Measurements from ENCODE around the gene LCN9.
"Not testable (repeated sequence)": the region's sequence is repeated elsewhere in the genome, so short reads cannot be mapped to it uniquely, and the experiment has no call there.

LCN9 gene, protein sequence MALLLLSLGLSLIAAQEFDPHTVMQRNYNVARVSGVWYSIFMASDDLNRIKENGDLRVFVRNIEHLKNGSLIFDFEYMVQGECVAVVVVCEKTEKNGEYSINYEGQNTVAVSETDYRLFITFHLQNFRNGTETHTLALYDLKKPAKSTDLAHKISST

DNA sequence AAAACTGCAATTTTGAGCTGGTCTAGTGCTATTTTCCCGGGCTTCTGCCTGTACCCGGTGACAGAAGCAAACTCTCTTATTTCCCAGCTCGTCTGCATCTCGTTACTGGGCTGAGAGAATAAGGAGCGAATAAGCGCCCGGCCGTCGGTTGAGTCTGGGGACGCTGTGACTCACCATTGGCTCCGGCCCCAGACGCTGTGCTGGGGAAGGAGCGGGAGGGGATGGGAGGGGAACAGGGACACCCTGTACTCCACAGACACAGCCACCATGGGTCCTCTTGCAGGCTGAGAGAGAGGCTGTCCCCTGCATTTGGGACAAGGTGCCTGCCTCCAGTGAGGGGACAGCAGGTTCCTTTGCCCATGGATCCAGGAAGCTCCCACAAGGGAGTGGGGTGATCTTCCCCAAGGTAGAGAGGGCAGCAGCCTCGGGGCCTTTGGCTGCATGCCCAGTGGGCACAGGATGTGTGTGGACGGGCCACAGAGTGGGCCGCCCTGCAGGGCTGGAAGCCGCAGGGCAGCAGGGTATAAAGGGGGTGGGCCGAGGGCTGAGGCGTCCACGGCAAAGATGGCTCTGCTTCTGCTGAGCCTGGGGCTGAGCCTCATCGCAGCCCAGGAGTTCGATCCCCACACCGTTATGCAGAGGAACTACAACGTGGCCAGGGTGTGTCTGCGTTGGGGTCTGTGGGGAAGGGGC, at the start of gene LCN9:
Gene LCN9, plus strand, starts transcription at position 552 of the 693 bp plus-strand sequence. Its CDS starts 13 bp downstream, at position 565.
- no peak for DNase-seq (ENCODE audit: low read depth)

DNA sequence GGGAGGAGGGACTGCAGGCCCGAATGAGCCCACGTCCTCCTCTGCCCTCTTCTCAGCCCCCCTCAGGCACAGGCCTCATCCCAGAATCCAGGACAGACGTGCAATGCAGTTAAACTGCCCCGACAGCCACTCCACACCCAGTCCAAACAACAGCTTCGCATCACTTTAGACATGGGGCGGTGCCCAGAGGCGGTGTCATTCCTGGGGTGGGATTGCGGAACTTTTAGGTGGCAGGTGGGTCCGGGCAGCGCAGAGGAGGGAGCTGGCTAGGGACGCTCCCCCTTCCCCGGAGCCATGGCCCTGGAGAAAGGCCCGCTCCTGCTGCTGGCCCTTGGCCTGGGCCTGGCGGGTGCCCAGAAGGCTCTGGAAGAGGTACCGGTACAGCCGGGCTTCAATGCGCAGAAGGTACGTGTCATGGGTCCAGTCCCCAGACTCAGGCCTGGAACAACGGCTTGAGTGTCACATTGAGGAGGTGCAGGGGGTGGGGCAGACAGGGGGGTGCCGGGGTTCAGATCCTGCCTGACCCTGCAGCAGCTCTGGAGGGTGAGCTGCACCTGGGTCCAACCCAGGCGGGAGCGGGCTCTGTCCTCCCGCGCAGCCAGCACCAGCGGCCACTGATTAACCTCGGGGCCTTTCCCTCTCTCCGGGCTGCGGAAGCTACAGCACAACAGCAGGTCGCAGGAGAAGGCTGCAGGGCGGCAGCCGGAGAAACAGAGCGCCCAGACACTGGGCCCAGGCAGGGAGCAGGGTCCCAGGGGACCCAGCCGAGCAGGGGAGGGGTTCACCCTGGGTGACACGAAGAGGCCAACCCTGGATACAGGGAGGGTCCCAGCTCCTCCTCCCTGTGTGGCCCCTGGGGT, 48.9 kb upstream of the LCN9 start:
- DNase-seq (ENCODE audit: low read depth), result no peak

- DNase-seq (ENCODE audit: low read depth), result no peak
Measured at GRCh38 chr9:135614821-135615665, 48.1 kb upstream of the LCN9 start.

GRCh38 chr9:135615666-135616618, 47.2 kb upstream of the LCN9 start:
- no peak for DNase-seq (ENCODE audit: low read depth)

DNA sequence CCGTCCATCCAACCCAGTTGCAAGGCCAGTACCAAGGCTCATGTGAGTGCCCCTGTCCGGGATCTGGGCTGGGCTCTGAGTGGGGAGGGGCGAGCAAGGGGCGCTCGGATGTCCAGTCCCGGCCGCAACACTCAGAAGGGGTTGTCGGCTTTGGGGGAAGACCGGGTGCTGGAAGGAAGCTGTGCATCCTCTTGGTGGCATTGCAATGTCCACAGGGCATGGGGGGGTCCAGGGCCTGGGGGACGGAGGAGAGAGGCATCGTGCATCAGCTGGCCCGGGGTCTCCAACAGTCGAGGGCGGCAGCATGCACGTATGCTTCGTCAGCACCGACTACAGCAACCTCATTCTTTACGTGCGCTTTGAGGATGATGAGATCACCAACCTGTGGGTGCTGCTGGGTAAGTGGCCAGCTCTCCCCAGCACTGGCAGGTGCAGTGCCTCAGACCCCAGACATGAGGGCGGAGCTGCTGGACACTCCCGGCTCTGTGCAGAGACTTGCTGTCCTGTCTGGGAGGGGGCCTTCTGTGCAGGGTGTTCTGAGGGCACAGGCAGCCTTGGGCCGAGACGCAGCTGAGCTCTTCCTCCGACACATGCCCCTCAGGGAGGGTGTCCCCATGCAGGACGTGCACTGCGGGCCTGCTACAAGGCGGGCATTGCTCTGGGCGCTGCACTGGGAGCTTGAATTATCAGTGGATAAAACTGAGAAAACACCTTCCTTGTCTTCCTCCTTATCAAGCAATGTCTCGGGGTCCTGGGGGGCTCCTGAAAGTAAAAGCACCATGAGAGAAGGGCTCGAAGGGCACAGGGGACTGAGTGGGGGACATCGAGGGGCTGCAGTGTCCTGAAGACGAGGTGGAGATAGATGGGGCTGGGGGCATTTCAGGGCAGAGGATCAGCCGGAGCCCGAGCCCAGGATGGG, 46.2 kb upstream of the LCN9 start:
- no peak for DNase-seq (ENCODE audit: low read depth)

- no peak for DNase-seq (ENCODE audit: low read depth)
Measured at GRCh38 chr9:135617538-135617900, 45.6 kb upstream of the LCN9 start.

GRCh38 chr9:135617991-135618411, 45.1 kb upstream of the LCN9 start:
- DNase-seq (ENCODE audit: low read depth), result no peak

DNA sequence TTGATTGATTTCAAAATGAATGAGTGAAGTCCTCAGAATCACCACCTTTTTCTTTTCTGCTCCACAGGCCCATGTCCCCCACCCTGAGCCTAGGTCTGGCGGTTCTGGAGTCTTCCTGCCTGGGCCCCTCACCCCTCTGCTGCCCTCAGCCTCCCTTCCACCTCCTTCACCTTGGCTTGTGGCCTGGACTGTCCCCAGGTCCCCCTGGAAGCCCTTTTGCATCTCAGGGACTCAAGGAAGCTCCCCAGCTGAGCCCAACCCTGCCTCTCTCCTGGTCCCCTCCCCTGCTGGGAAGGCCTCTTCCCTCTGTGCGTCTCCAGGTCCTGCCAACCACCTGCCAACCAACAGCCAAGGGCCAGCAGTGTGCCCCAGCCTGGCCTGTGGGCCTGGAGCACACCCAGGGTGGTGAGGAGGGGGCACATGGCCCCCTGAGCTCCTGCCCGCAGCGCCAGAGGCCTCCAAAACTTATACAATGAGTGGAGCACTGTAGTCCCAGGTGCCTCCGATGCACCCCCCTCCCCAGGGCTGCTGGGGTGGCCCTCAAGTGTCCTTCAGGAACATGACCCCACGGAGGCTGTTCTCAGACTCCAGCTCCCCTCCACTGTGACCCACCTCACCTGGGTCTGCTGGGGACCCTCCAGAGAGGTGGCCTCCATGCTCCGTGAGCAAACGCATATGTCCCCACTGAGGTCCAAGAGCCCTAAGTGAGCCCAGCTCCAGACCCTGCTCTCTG, 44.1 kb upstream of the LCN9 start:
- no peak for DNase-seq (ENCODE audit: low read depth)

DNA sequence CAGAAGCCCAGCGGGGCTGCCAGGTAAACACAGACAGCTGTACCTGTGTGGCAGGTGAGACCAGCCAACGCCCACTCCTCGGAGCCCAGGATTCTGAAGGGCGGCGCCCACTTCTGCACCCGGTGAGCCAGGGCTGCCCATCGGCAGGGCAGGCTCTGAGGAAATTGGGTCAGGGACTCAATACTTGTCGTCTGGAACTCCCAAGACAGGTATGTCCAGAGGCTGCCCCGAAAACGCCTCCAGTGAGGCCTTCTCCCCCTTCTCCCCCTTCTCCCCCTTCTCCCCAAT, 43.6 kb upstream of the LCN9 start:
- no peak for DNase-seq (ENCODE audit: low read depth)

DNA sequence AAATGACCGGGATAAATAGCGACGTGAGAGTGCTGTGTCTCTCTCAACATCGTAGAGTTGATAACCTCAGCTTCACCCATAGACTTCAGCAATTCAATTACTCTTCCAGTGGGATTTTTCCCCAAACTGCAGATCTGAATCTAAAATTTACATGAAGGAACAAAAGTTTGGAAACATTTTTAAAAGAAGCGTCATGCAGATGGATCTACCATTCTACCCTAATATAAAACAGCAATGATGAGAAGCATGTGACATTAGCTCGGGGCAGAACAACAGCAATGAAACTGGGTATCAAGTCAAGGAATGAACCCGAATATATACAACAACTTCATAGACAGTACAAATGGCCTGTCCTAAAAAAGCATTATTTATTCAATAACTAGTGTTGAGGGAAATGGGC, 42.6 kb upstream of the LCN9 start:
- no peak for DNase-seq (ENCODE audit: low read depth)

- DNase-seq (ENCODE audit: low read depth), result no peak
Measured at GRCh38 chr9:135622415-135623020, 40.6 kb upstream of the LCN9 start.

- no peak for DNase-seq (ENCODE audit: low read depth)
Measured at GRCh38 chr9:135624282-135624681, 38.8 kb upstream of the LCN9 start.

GRCh38 chr9:135632841-135633240, 30.3 kb upstream of the LCN9 start:
- DNase-seq (ENCODE audit: low read depth), result no peak

GRCh38 chr9:135636930-135637530, 26.1 kb upstream of the LCN9 start:
- not testable (repeated sequence) for DNase-seq (ENCODE audit: low read depth)

- no peak for DNase-seq (ENCODE audit: low read depth)
Measured at GRCh38 chr9:135639196-135639595, 23.9 kb upstream of the LCN9 start, which contains the start of gene GLT6D1. TSS of gene GLT6D1 (minus strand) at chr9:135639540. CDS start at chr9:135639187, 353 bp downstream.

- DNase-seq (ENCODE audit: low read depth), result no peak
Measured at GRCh38 chr9:135641047-135641446, 22.1 kb upstream of the LCN9 start.

GRCh38 chr9:135641745-135642144, 21.4 kb upstream of the LCN9 start:
- DNase-seq (ENCODE audit: low read depth), result peak; percentile 5

GRCh38 chr9:135644631-135645218, 18.4 kb upstream of the LCN9 start:
- DNase-seq (ENCODE audit: low read depth), result no peak

Data from amniotic epithelial cell (primary cell).